Panc1 (cell line): ENCODE data around the gene NTN4. TPM values are rescaled to one million over a fixed set of nuclear protein-coding genes. Genes with fewer than 3 reads are reported as not detected.

Experiments used
- ATAC-seq: fragments of 200-7000 bp; cut with Tn5 transposase; 2 replicates; pipeline ENCODE4 v1.9.1; 2020; ENCODE audit warnings: mild to moderate bottlenecking, moderate library complexity
- BruUV-seq: library from RNA; stranded (reverse); fragments of 400-500 nt; replicated peaks from 2 replicates; lab custom pipeline; 2021; lab: Mats Ljungman, UMichigan
- CTCF ChIA-PET: fragments of 300-600 bp; sonication (Branson Sonifier 250); formaldehyde crosslinking; loops from one replicate; lab custom pipeline; 2022; ENCODE audit warnings: antibody characterized with exemption; lab: Charles Lee
- POLR2A ChIA-PET: fragments of 300-600 bp; sonication (Branson Sonifier 250); formaldehyde crosslinking; loops from one replicate; lab custom pipeline; 2022; ENCODE audit warnings: antibody characterized with exemption; lab: Charles Lee
- DNase-seq: peaks from one replicate; pipeline ENCODE4 v3.0.0-alpha.2; 2010; ENCODE audit warnings: low read depth, low spot score
- H3K27ac ChIP-seq: 2 replicates; pipeline ENCODE4 v1.5.1; 2011; ENCODE audit warnings: mild to moderate bottlenecking, low read length, inconsistent platforms
- H3K27me3 ChIP-seq: fragments of 200-500 bp; sonication (Bioruptor generic); 2 replicates; pipeline ENCODE4 v1.6.0; 2014; ENCODE audit warnings: low read length, inconsistent platforms; ENCODE audit not compliant: control insufficient read depth, insufficient read depth
- H3K36me3 ChIP-seq: fragments of 200-500 bp; sonication (Bioruptor generic); 2 replicates; pipeline ENCODE4 v1.5.1; 2014; ENCODE audit warnings: inconsistent platforms, mild to moderate bottlenecking, low read length, moderate library complexity; ENCODE audit not compliant: control insufficient read depth, insufficient read depth
- H3K4me1 ChIP-seq: 2 replicates; pipeline ENCODE4 v1.5.1; 2011; ENCODE audit warnings: inconsistent platforms, mild to moderate bottlenecking, low read length, moderate library complexity; ENCODE audit not compliant: control insufficient read depth, insufficient read depth
- H3K4me3 ChIP-seq, 2 experiments: 2 replicates each; pipeline ENCODE4 v1.5.1; 2011 to 2012; ENCODE audit warnings: low read depth in 2 of 2, low read length in 2 of 2, mild to moderate bottlenecking in 2 of 2, inconsistent platforms in 1 of 2, moderate library complexity in 1 of 2
- H3K9me3 ChIP-seq: fragments of 200-500 bp; sonication (Bioruptor generic); 2 replicates; pipeline ENCODE4 v1.5.1; 2014; ENCODE audit warnings: low read depth, mild to moderate bottlenecking, inconsistent platforms, low read length, moderate library complexity; ENCODE audit not compliant: control insufficient read depth, insufficient read depth
- CTCF ChIP-seq: fragments of 450-650 bp; IDR thresholded peaks from 2 replicates; pipeline ENCODE4 v1.5.1; 2017; ENCODE audit warnings: mild to moderate bottlenecking
- POLR2AphosphoS5 ChIP-seq: IDR thresholded peaks from 2 replicates; pipeline ENCODE4 v1.6.1; 2012; ENCODE audit warnings: mild to moderate bottlenecking, low read depth, low read length, moderate library complexity
- REST ChIP-seq, 2 experiments: IDR thresholded peaks; 2 replicates each; pipeline ENCODE4 v1.6.1; 2011 to 2012; ENCODE audit warnings: low read depth in 2 of 2, control low read depth in 1 of 2, low read length in 1 of 2, mild to moderate bottlenecking in 1 of 2, moderate library complexity in 1 of 2; ENCODE audit not compliant: insufficient read depth in 1 of 2
- SIN3A ChIP-seq: IDR thresholded peaks from 2 replicates; pipeline ENCODE4 v1.6.1; 2012; ENCODE audit warnings: low read depth, mild to moderate bottlenecking, low read length, moderate library complexity, borderline replicate concordance; ENCODE audit not compliant: insufficient read depth
- TCF7L2 ChIP-seq: IDR thresholded peaks from 2 replicates; pipeline ENCODE4 v1.6.1; 2011; ENCODE audit warnings: mild to moderate bottlenecking, low read depth, low read length, inconsistent platforms
- in situ Hi-C: cut with HindIII; loops from 2 replicates; pipeline ENCODE4 v1.10.0; 2016; ENCODE audit warnings: low sequenced_read_pairs, low pct_unique_long_range_greater_than_20kb
- intact Hi-C: fragments of 100-400 bp; cut with micrococcal nuclease; formaldehyde crosslinking; loops from one replicate; pipeline ENCODE4 v1.10.0; 2022; ENCODE audit not compliant: unreplicated experiment
- total RNA-seq: library from RNA; stranded (reverse); gene quantifications from one replicate; pipeline ENCODE4 v1.2.1, GENCODE V29; 2021; ENCODE audit not compliant: unreplicated experiment

Gene NTN4
- total RNA-seq, 1 experiment from 2014 or later = 17.1 TPM

GRCh38 chr12:95759039-95759438 is 31.5 kb downstream of the NTN4 start:
- DNase-seq = no peak
- in situ Hi-C loops = no loop called here
- TF ChIP-seq POLR2AphosphoS5 (no peak), TCF7L2 (no peak), CTCF (no peak), REST (IDR thresholded peaks at IDR 0.05; ENCODE audit: insufficient read depth in 1 of 2, low read depth in 2 of 2, low read length in 1 of 2) (no peak), SIN3A (no peak)
- intact Hi-C loops = no loop called here
- no peaks in the 10 kb centered on the region for H3K9me3 ChIP-seq
- CTCF ChIA-PET = no interaction called here
- H3K27me3 ChIP-seq = no peaks in the 10 kb centered on the region
- POLR2A ChIA-PET = no interaction called here
- no TSS peak for BruUV-seq
- H3K36me3 ChIP-seq = no peaks in the 10 kb centered on the region
- no peak for ATAC-seq
- no peaks in the 10 kb centered on the region; the same call in 1 of the 2 replicates for H3K4me1 ChIP-seq
- H3K4me3 ChIP-seq = no peak overlapping the region
- no peak overlapping the region for H3K27ac ChIP-seq

- Histone ChIP-seq H3K36me3 (no peaks in the 10 kb centered on the region), H3K4me1 (no peaks in the 10 kb centered on the region), H3K27me3 (no peaks in the 10 kb centered on the region), H3K27ac (no peak overlapping the region), H3K4me3 (no peak overlapping the region), H3K9me3 (no peaks in the 10 kb centered on the region)
- in situ Hi-C loops = no loop called here
- ChIA-PET POLR2A (no interaction called here), CTCF (no interaction called here)
- intact Hi-C loops = no loop called here
- no TSS peak for BruUV-seq
- no peak for ATAC-seq
- DNase-seq = no peak
- TF ChIP-seq SIN3A (no peak), CTCF (no peak), POLR2AphosphoS5 (no peak), TCF7L2 (no peak), REST (IDR thresholded peaks at IDR 0.05; ENCODE audit: insufficient read depth in 1 of 2, low read depth in 2 of 2, low read length in 1 of 2) (no peak)
These were observed 34.2 kb downstream of the NTN4 start for GRCh38 chr12:95756362-95756761.
